PFSK-1 (cell line): ENCODE data around the gene MBD5.

Experiments used
- REST ChIP-seq, 2 experiments: IDR thresholded peaks; 2 replicates each; pipeline versions ENCODE4 v1.6.1 to v1.8.0; 2011 to 2012; ENCODE audit warnings: low read depth in 2 of 2, low read length in 2 of 2, control low read depth in 1 of 2, inconsistent platforms in 1 of 2, mild to moderate bottlenecking in 1 of 2, moderate library complexity in 1 of 2; ENCODE audit not compliant: insufficient read depth in 1 of 2
- TAF1 ChIP-seq: IDR thresholded peaks from 2 replicates; pipeline ENCODE4 v1.6.1; 2012; ENCODE audit warnings: low read length, control low read depth, borderline replicate concordance; ENCODE audit not compliant: insufficient read depth

- TF ChIP-seq REST (IDR thresholded peaks at IDR 0.05; ENCODE audit: insufficient read depth in 1 of 2, low read depth in 2 of 2, low read length in 2 of 2) (no peak), TAF1 (no peak)
Observed at GRCh38 chr2:148517296-148517695, 496.4 kb downstream of the MBD5 start.
